Brain microvascular endothelial cell (primary cell): ENCODE results near the gene C10orf90.

Source experiments
- DNase-seq: peaks from one replicate; pipeline ENCODE4 v3.0.0-alpha.2; 2020
- H3K27ac ChIP-seq: fragments of 250-450 bp; sonication (Bioruptor Pico); 2 replicates; pipeline ENCODE4 v1.5.1; 2020; ENCODE audit warnings: mild to moderate bottlenecking, moderate library complexity
- H3K27me3 ChIP-seq: fragments of 250-450 bp; sonication (Bioruptor Pico); replicated peaks from 2 replicates; pipeline ENCODE4 v1.5.1; 2020; ENCODE audit warnings: mild to moderate bottlenecking
- H3K36me3 ChIP-seq: fragments of 250-450 bp; sonication (Bioruptor Pico); replicated peaks from 2 replicates; pipeline ENCODE4 v1.5.1; 2020; ENCODE audit warnings: mild to moderate bottlenecking
- H3K4me3 ChIP-seq: 2 replicates; pipeline ENCODE4 v1.5.1; 2011; ENCODE audit warnings: low read depth, mild to moderate bottlenecking, control low read depth, low read length, moderate library complexity
- in situ Hi-C: cut with HindIII; loops from 2 replicates; pipeline ENCODE4 v1.10.0; 2017; ENCODE audit warnings: low sequenced_read_pairs, low pct_ligation_motif_present
- TF ChIP-seq, protein P1 (sequence below): IDR thresholded peaks from 2 replicates; pipeline ENCODE4 v1.5.1; 2011; ENCODE audit warnings: low read depth, mild to moderate bottlenecking, moderate library complexity, low read length, control low read depth, inconsistent platforms; ENCODE audit errors: missing control alignments

C10orf90 gene

DNA sequence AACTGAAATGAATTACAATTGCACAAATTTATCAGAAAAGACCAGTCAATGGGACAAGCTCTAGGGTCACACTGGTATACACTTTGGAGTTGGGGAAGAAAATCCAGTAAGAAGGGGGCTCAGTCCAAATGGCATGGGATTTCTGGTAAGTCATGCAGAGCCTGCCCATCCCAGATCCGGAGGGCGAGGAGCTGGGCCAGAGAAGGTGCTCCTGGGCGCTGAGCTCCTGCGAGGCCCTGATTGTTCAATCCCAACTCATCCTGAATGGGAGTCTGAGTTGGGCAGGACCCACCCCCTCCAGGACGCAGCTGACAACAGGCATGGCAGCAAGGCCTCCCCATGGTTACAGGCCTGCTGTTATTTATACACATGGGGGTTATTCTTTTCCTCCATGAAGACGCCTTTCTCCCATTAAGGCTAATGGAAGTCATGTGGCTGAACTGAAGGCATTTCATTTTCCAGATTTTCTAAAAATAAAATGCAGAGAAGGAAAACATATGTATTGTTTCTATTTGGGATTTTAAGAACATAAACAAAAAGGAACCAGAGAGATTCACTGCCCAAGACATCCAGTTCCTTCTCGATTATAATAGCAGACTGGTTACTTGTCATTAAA lies 191.1 kb downstream of the C10orf90 start:
- TF ChIP-seq, protein P1, sequence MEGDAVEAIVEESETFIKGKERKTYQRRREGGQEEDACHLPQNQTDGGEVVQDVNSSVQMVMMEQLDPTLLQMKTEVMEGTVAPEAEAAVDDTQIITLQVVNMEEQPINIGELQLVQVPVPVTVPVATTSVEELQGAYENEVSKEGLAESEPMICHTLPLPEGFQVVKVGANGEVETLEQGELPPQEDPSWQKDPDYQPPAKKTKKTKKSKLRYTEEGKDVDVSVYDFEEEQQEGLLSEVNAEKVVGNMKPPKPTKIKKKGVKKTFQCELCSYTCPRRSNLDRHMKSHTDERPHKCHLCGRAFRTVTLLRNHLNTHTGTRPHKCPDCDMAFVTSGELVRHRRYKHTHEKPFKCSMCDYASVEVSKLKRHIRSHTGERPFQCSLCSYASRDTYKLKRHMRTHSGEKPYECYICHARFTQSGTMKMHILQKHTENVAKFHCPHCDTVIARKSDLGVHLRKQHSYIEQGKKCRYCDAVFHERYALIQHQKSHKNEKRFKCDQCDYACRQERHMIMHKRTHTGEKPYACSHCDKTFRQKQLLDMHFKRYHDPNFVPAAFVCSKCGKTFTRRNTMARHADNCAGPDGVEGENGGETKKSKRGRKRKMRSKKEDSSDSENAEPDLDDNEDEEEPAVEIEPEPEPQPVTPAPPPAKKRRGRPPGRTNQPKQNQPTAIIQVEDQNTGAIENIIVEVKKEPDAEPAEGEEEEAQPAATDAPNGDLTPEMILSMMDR = no peak
- Histone ChIP-seq H3K36me3 (no peaks in the 10 kb centered on the region), H3K4me3 (no peak overlapping the region), H3K27ac (no peak overlapping the region), H3K27me3 (no peaks in the 10 kb centered on the region)
- in situ Hi-C loops = no loop called here
- DNase-seq = no peak

DNA sequence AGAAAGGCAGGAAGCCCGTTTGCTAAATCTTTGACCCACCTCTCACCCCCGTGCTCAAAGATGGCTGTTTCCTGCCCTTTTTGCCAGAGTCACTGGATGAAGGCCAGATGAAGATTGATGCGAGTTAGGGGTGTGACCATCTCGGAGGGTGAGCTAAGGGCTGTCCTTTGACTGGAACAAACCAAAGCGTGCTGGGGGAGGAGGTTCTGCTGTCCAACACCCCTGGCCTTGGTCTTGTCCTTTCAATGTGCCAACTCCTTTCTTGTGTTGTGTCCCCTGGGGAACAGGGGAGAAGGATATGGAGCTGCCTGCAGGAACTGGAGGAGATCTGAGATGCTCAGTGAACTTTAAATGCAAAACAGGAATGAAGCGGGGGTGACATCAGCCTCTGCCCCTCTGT lies 191.9 kb downstream of the C10orf90 start:
- in situ Hi-C loops = no loop called here
- no peaks in the 10 kb centered on the region for H3K27me3 ChIP-seq
- TF ChIP-seq, protein P1 = no peak
- H3K36me3 ChIP-seq = no peaks in the 10 kb centered on the region
- H3K4me3 ChIP-seq = no peak overlapping the region
- no peak overlapping the region for H3K27ac ChIP-seq
- DNase-seq = no peak

DNA sequence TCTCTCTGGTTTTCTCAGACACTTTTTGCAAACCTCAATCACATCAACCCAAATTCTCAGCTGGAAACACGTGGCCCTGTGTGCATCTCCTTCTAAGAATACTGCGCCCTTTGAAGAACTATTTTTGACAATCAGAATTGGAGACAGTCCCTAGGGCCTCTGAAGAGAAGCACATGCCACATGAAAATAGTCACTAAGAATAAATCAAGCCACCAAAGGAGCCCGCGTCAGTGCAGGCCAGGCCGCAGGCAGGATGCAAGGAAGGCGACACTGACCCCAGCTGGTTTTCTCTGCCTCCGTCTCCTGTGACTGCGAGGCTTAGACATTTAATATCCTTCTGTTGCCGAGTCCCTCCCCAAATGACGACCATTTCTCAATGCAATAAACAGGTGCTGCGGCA lies 194.2 kb downstream of the C10orf90 start:
- Histone ChIP-seq H3K27me3 (no peaks in the 10 kb centered on the region), H3K36me3 (no peaks in the 10 kb centered on the region), H3K27ac (no peak overlapping the region), H3K4me3 (no peak overlapping the region)
- DNase-seq = peak; percentile 34
- TF ChIP-seq, protein P1 = no peak
- in situ Hi-C loops = no loop called here

DNA sequence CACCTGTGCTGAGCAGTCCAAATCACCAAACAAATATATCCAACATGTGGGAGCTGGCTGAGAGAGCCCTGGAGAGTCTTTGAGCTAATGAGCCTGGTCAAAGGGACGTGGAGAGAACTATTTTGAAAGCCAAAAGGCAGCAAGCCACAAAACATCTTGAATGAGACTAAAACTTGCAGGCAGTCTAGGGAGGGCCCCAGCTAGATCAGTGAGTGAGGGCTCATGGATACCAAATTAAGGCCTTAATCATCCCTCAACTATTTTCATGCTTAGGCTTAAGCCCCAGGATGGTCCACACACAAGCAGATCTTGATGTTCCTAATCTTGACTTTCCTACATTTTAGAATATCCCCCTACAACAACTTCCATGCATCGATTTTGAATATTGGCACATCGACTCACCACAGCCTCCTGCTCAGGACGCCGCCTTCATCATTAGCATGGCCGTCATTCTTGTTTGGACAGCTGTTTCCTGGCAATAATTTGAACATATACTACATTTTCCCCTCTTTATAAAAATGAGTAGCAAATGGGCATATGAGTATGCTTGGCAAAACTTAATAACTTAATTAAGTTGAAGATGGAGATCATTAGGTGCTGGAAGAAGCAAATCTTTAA lies 195.3 kb downstream of the C10orf90 start:
- no peak for DNase-seq
- Histone ChIP-seq H3K36me3 (no peaks in the 10 kb centered on the region), H3K27me3 (no peaks in the 10 kb centered on the region), H3K27ac (no peak overlapping the region), H3K4me3 (no peak overlapping the region)
- TF ChIP-seq, protein P1 = no peak
- in situ Hi-C loops = no loop called here

DNA sequence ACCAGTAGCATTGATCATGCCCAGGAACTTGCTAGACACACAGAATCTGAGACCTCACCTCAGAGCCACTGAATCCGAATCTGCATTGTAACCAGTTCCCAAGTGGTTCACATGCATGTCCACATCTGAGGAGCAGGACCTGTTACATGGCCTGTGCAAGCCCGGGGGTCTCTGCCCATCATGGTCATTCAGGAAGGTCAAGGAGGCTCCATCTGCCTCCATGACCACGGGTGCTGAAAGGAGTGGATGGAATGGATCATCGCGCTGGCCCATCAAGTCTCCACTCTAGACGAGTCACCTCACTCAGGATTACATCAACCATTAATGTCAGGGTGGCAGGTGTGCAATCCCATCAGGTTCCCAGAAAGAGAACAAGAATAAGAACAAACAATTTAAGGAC lies 196.5 kb downstream of the C10orf90 start:
- in situ Hi-C loops = no loop called here
- no peak for DNase-seq

More for the DNA sequence above, 196.5 kb downstream of the C10orf90 start:
- Histone ChIP-seq H3K27me3 (no peaks in the 10 kb centered on the region), H3K36me3 (no peaks in the 10 kb centered on the region), H3K27ac (no peak overlapping the region), H3K4me3 (no peak overlapping the region)
- TF ChIP-seq, protein P1 = no peak
